GM23338 (cell line): ENCODE results near the gene GHRL. TPM values are rescaled to one million over a fixed set of nuclear protein-coding genes. Genes with fewer than 3 reads are reported as not detected.

ENCODE experiments used
- ATAC-seq: fragments of 200-7000 bp; cut with Tn5 transposase; 3 replicates; pipeline ENCODE4 v1.9.1; 2020
- DNase-seq: peaks from one replicate; pipeline ENCODE4 v3.0.0-alpha.2; 2015; ENCODE audit warnings: low spot score
- H2AFZ ChIP-seq: fragments of 200-600 bp; sonication (generic); 2 replicates; pipeline ENCODE4 v1.8.0; 2016; ENCODE audit warnings: antibody characterized with exemption, mild to moderate bottlenecking, moderate library complexity
- H3F3A ChIP-seq: fragments of 200-600 bp; sonication (generic); replicated peaks from 2 replicates; pipeline ENCODE4 v1.8.0; 2017; ENCODE audit warnings: antibody characterized with exemption, mixed run types, low read depth
- H3K27ac ChIP-seq: fragments of 200-600 bp; sonication (generic); 2 replicates; pipeline ENCODE4 v1.6.1; 2016; ENCODE audit warnings: low read depth
- H3K27me3 ChIP-seq: fragments of 200-600 bp; sonication (generic); 2 replicates; pipeline ENCODE4 v1.8.0; 2016; ENCODE audit warnings: mild to moderate bottlenecking, mixed run types, moderate library complexity; ENCODE audit not compliant: insufficient read depth
- H3K36me3 ChIP-seq: fragments of 200-600 bp; sonication (generic); 2 replicates; pipeline ENCODE4 v1.8.0; 2016; ENCODE audit warnings: mild to moderate bottlenecking; ENCODE audit not compliant: insufficient read depth
- H3K4me1 ChIP-seq: fragments of 200-600 bp; sonication (generic); 2 replicates; pipeline ENCODE4 v1.8.0; 2016; ENCODE audit warnings: mild to moderate bottlenecking, moderate library complexity; ENCODE audit not compliant: insufficient read depth
- H3K4me2 ChIP-seq: fragments of 200-600 bp; sonication (generic); 2 replicates; pipeline ENCODE4 v1.7.1; 2017; ENCODE audit warnings: mixed run types
- H3K4me3 ChIP-seq: fragments of 200-600 bp; sonication (generic); 2 replicates; pipeline ENCODE4 v1.6.1; 2016; ENCODE audit warnings: mixed run types
- H3K79me2 ChIP-seq: fragments of 200-600 bp; sonication (generic); replicated peaks from 2 replicates; pipeline ENCODE4 v1.8.0; 2017; ENCODE audit warnings: mild to moderate bottlenecking; ENCODE audit not compliant: insufficient read depth
- H3K9me2 ChIP-seq: fragments of 200-600 bp; sonication (generic); 2 replicates; pipeline ENCODE4 v1.8.0; 2017; ENCODE audit not compliant: insufficient read depth
- H4K20me1 ChIP-seq: fragments of 200-600 bp; sonication (generic); replicated peaks from 2 replicates; pipeline ENCODE4 v1.8.0; 2017; ENCODE audit warnings: mild to moderate bottlenecking; ENCODE audit not compliant: insufficient read depth
- H3K27ac Mint-ChIP-seq: 2 replicates; pipeline ENCODE4 v1.8.0; 2020; ENCODE audit warnings: inconsistent platforms, mild to moderate bottlenecking, moderate library complexity, mixed read lengths
- H3K27me3 Mint-ChIP-seq: 3 replicates; pipeline ENCODE4 v1.8.0; 2022; ENCODE audit warnings: low read depth, mild to moderate bottlenecking, moderate library complexity, mixed read lengths, inconsistent platforms; ENCODE audit not compliant: insufficient read depth, poor library complexity
- H3K36me3 Mint-ChIP-seq: 3 replicates; pipeline ENCODE4 v1.8.0; 2021; ENCODE audit warnings: low read depth, mild to moderate bottlenecking, inconsistent platforms, moderate library complexity, mixed read lengths
- H3K4me1 Mint-ChIP-seq: 3 replicates; pipeline ENCODE4 v1.8.0; 2020; ENCODE audit warnings: mild to moderate bottlenecking, inconsistent platforms, mixed read lengths
- H3K4me3 Mint-ChIP-seq: 3 replicates; pipeline ENCODE4 v1.8.0; 2021; ENCODE audit warnings: moderate library complexity, mild to moderate bottlenecking, inconsistent platforms, mixed read lengths
- H3K9me3 Mint-ChIP-seq: 3 replicates; pipeline ENCODE4 v1.8.0; 2020; ENCODE audit warnings: moderate library complexity, mild to moderate bottlenecking, inconsistent platforms, mixed read lengths
- CREB1 ChIP-seq: fragments of 250-450 bp; sonication (Bioruptor Pico); IDR thresholded peaks from 2 replicates; pipeline ENCODE4 v1.5.0; 2020; ENCODE audit warnings: low read depth, mild to moderate bottlenecking, moderate library complexity
- CTCF ChIP-seq, 2 experiments: fragments of 200-600 bp in 1 of 2; sonication (generic) in 1 of 2; conservative IDR thresholded peaks; 2 replicates each; pipeline versions ENCODE4 v1.5.1 to v1.6.1; 2016 to 2017; ENCODE audit warnings: antibody characterized with exemption in 2 of 2, low read depth in 2 of 2, mild to moderate bottlenecking in 2 of 2, moderate library complexity in 1 of 2
- ETS1 ChIP-seq: IDR thresholded peaks from 2 replicates; pipeline ENCODE4 v1.6.1; 2016; ENCODE audit warnings: antibody characterized with exemption
- EZH2 ChIP-seq: fragments of 200-600 bp; sonication (generic); IDR thresholded peaks from one replicate; pipeline ENCODE4 v1.8.0; 2017; ENCODE audit warnings: antibody characterized with exemption, mild to moderate bottlenecking, low read depth; ENCODE audit not compliant: unreplicated experiment
- EZH2phosphoT487 ChIP-seq: fragments of 200-600 bp; sonication (generic); IDR thresholded peaks from one replicate; pipeline ENCODE4 v1.8.1; 2018; ENCODE audit warnings: antibody characterized with exemption; ENCODE audit not compliant: unreplicated experiment
- JUNB ChIP-seq: IDR thresholded peaks from one replicate; pipeline ENCODE4 v1.6.1; 2016; ENCODE audit warnings: antibody characterized with exemption; ENCODE audit not compliant: unreplicated experiment
- NANOG ChIP-seq: IDR thresholded peaks from 2 replicates; pipeline ENCODE4 v1.6.1; 2016; ENCODE audit warnings: antibody characterized with exemption, borderline replicate concordance
- POLR2AphosphoS5 ChIP-seq: IDR thresholded peaks from 2 replicates; pipeline ENCODE4 v1.6.1; 2016; ENCODE audit warnings: antibody characterized with exemption, low read depth
- REST ChIP-seq: IDR thresholded peaks from one replicate; pipeline ENCODE4 v1.6.1; 2018; ENCODE audit warnings: antibody characterized with exemption; ENCODE audit not compliant: unreplicated experiment
- STAT1 ChIP-seq: IDR thresholded peaks from one replicate; pipeline ENCODE4 v1.6.1; 2016; ENCODE audit warnings: antibody characterized with exemption; ENCODE audit not compliant: unreplicated experiment
- ZNF114 ChIP-seq: fragments of 250-450 bp; sonication (Bioruptor Pico); IDR thresholded peaks from 2 replicates; pipeline ENCODE4 v1.5.0; 2020; ENCODE audit warnings: mild to moderate bottlenecking, moderate library complexity
- ZNF331 ChIP-seq: fragments of 250-450 bp; sonication (Bioruptor Pico); IDR thresholded peaks from 2 replicates; pipeline ENCODE4 v1.5.0; 2020; ENCODE audit warnings: low read depth, mild to moderate bottlenecking, moderate library complexity
- ZNF462 ChIP-seq: fragments of 250-450 bp; sonication (Bioruptor Pico); IDR thresholded peaks from 2 replicates; pipeline ENCODE4 v1.5.0; 2020; ENCODE audit warnings: mild to moderate bottlenecking, moderate library complexity
- polyA plus RNA-seq: library from polyadenylated mRNA; unstranded; fragments of >200 nt; fragmentation: Nextera tagmentation; extraction: Ambion mirVana; gene quantifications from 2 replicates; pipeline ENCODE4 v1.2.1, GENCODE V29; 2016
- total RNA-seq: library from RNA; depleted of rRNA; stranded (reverse); fragments of >200 nt; shearing (Covaris generic); gene quantifications from 2 replicates; pipeline ENCODE4 v1.2.3, GENCODE V29; 2014

Gene GHRL
- total and polyA plus RNA-seq, 2 experiments from 2014 or later, result 0.78 TPM; not detected in 1

- H3K4me3 ChIP-seq, result no peak overlapping the region
- H3K27me3 Mint-ChIP-seq, result peaks cover 7% of the 10 kb centered on the region
- peaks cover 54% of the 10 kb centered on the region for H3K36me3 ChIP-seq
- no peak for DNase-seq
- H3K4me1 Mint-ChIP-seq, result peaks cover 3% of the 10 kb centered on the region; the same call in 1 of the 3 replicates
- no peaks in the 10 kb centered on the region for H3F3A ChIP-seq
- H3K79me2 ChIP-seq, result no peaks in the 10 kb centered on the region
- H3K9me2 ChIP-seq, result no peaks in the 10 kb centered on the region
- no peaks in the 10 kb centered on the region for H3K4me1 ChIP-seq
- ATAC-seq, result no peak
- H3K9me3 Mint-ChIP-seq, result no peaks in the 10 kb centered on the region; the same call in 2 of the 3 replicates
- no peak overlapping the region for H2AFZ ChIP-seq
- no peak overlapping the region for H3K4me3 Mint-ChIP-seq
- peaks cover 90% of the 10 kb centered on the region for H3K36me3 Mint-ChIP-seq
- H3K4me2 ChIP-seq, result no peak overlapping the region
- peaks cover 8% of the 10 kb centered on the region for H4K20me1 ChIP-seq
- no peak for TF ChIP-seq EZH2
- TF ChIP-seq ZNF114 (CRISPR knock-in tag), result no peak
- no peak for TF ChIP-seq POLR2AphosphoS5
- no peak for TF ChIP-seq CTCF (conservative IDR thresholded peaks at IDR 0.05; ENCODE audit: low read depth in 2 of 2)
- no peak for TF ChIP-seq EZH2phosphoT487
- TF ChIP-seq ZNF462 (CRISPR knock-in tag), result no peak
- no peak for TF ChIP-seq JUNB
- TF ChIP-seq ETS1, result no peak
- TF ChIP-seq NANOG, result no peak
- TF ChIP-seq CREB1, result no peak
- TF ChIP-seq REST, result no peak
- TF ChIP-seq ZNF331 (CRISPR knock-in tag), result no peak
- no peak for TF ChIP-seq STAT1
- H3K27ac ChIP-seq, result no peak overlapping the region
- H3K27me3 ChIP-seq, result no peaks in the 10 kb centered on the region
- no peak overlapping the region for H3K27ac Mint-ChIP-seq
These were observed 12.7 kb upstream of the GHRL start for GRCh38 chr3:10305331-10305902.
